Measurements from ENCODE around the gene LRRC10.

The LRRC10 gene, protein sequence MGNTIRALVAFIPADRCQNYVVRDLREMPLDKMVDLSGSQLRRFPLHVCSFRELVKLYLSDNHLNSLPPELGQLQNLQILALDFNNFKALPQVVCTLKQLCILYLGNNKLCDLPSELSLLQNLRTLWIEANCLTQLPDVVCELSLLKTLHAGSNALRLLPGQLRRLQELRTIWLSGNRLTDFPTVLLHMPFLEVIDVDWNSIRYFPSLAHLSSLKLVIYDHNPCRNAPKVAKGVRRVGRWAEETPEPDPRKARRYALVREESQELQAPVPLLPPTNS

DNA sequence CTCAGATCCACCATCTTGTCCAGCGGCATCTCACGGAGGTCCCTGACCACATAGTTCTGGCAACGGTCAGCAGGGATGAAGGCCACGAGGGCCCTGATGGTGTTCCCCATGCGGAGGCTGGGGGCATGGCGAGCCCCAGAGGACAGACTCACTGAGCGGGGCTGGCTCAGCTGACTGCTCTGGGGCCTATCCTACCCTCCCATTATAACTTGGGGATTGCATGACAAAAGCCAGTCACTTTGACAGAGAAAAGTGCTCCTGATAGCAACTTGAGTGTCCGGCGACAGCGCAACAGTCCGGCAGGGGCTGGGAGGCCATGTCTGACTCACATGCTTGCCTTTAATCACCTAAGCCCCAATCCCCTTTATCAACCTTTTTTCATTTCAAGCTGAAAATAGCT lies at the start of gene LRRC10:
TSS of gene LRRC10 (minus strand) at position 179 of the 400 bp plus-strand sequence. CDS start at position 110, 69 bp downstream.
- DNase-seq (ENCODE audit: low read depth) = no peak

DNA sequence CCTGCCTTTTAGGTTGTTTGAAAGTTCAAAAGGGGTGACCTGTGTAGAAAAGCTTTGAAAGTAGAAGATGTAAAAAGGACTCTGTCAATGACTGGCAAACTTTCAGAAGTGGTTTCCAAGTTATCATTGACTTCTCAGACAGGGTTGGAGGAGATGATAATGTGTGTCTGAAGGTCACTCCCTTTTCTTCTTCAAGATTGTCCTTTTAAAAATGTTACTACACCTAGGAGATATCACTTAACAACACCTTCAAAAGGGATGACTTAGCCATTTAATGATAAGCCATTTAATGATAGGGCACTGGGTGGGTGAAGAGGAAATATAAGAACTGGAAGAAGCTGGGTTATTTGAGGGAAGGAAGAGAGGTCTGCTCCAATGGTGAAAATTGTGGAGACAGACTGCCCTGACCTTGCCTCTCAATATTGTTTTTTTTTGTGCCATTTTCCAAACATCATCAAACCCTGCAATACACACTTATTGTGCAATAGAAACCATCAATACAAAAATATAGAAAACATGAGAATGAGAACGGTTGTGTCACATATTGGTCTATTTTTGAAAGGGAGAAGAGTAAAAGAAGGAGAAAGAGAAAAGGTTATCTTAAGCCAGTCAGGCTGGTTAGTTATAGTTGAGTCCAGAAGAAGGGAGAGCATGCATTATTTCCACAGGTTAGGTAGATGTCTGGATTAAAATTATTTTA lies 49.6 kb upstream of the LRRC10 start:
- DNase-seq (ENCODE audit: low read depth) = no peak

DNA sequence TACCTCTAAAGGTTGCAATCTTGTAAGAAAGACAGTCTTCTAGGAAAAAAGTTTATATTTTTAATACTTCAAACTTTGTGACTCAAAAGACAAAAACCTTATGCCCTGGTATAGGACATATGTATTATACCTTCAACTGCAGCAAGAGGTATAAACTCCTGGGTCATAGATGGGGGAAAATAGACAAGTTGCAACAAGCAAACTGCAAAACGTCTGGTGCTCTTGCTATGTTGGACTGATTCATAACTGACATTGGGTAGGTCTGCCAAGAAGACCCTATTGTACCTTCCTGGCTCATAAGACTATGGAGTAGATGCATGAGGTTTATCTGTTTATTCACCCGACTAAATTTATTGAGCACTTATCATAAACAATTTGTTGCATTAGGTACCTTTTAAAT lies 47.5 kb upstream of the LRRC10 start:
- no peak for DNase-seq (ENCODE audit: low read depth)

DNA sequence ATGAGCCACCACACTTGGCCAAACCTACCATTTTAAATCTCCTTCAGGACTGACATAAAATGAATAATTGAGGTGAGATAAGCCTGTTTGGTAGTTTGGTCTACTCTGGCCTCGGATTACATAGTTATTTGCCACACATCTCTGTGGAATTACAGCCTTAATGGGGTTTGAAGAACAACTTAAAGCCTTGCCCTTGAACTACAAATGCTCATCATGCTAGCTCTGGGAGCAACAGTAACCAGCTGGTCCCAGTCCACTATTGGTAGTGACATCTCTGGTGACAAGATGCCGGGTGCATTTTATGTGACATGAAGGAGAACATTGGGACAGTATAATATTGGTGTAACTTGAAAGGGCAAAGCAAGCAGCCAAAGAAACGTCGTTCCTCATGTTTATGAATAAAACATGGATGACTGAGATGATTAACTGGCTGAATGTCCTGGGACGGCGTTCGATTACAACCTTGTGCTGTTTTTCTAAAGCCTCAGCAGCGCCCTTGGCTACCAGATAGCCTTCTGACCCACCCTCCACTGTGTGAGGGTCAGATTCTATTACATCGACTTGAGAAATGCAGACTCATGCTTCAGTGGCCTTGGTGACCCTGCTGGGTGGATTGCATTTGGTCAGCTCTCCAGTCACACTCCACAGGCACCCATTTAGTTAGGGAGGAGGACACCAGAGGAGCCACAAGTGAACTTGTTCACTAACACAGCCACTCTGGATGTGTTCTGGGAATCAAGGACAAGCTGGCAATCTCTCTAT lies 46.9 kb upstream of the LRRC10 start:
- no peak for DNase-seq (ENCODE audit: low read depth)

DNA sequence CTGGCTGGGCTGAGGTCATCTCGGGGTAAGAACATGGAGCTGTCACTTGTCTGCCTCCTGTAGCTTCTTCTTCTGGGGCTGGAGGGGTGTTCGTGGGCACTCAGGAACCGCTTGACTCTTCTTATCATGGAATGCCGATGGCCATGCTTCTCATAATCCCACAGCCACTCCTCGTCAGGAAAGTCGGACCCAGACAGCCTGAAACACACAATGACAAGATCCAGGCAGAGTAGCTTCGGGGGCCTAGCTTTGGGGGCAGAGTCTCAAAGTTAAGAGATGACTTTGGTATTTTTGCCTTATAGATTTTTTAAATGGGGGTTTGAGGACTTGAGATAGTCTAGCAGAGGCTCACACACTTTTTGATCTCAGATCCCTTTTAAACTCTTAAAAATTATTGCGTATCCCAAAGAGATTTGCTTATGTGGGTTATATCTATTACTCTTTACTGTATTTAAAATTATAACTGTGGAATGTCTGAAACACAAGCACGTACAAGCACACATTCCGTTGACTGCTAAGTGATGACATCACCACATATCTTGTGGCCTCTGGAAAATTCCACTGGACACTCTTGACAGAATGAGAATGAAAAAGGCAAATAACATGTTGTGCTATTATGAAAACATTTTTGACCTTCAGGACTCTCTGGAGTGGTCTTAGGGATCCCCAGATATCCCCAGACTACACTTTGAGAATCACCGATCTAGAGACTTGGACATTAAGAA lies 45.1 kb upstream of the LRRC10 start:
- peak; percentile 84 for DNase-seq (ENCODE audit: low read depth)

DNA sequence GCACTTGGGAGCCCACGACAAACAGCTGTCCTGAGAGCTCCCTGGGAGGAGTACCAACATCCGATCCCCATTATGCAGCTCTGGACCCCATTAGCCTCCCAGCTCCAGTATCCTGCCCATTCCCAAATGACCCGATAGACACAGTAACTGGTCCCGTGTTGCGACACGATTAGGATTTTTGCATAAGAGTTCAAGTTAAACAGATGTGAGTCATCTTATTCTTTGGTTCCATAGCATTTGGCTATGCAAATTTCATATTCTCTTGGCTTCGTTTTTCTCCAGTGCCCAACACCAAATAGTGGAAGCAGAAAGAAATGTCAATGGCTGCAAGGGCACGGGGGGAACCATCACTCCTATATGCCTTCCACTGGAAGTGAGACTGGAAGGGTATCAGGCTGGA lies 43.0 kb upstream of the LRRC10 start:
- DNase-seq (ENCODE audit: low read depth) = no peak

DNA sequence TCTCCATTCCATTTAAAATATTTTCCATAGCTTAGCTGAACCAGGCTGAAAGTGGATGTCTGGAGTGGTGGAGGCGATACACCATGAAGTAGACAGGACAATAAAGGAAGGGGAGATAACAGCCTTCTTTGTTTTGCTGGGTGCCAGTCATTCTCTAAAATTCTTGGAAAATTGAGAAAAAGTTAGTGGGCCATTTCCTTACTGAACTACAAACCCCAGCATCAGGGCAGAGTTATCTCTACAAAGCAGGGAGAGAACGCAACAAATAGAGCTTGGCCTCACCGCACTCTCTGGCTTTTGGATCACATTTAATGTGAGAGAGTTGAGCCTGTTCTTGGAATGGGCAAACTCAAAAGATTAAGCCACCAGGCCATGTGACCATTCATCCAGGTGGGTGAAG lies 41.2 kb upstream of the LRRC10 start:
- DNase-seq (ENCODE audit: low read depth) = no peak

DNA sequence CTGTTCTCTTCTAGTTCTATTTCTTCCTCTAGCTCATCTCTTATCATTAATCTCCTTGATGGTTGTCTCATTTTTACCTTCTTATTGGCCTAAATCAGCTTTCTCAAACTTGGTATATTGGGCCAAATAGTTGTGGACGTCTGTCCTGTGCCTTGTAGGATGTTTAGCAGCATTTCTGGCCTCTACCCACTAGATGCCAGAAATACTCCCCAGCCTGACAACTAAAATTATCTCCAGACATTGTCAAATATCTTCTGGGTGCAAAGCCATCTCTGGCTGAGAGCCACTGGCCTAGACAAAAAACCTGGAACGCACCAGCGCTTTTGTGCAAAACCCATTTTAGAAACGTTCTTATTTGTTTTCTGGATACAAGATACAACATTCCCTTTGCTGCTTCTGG lies 38.8 kb upstream of the LRRC10 start:
- no peak for DNase-seq (ENCODE audit: low read depth)

DNA sequence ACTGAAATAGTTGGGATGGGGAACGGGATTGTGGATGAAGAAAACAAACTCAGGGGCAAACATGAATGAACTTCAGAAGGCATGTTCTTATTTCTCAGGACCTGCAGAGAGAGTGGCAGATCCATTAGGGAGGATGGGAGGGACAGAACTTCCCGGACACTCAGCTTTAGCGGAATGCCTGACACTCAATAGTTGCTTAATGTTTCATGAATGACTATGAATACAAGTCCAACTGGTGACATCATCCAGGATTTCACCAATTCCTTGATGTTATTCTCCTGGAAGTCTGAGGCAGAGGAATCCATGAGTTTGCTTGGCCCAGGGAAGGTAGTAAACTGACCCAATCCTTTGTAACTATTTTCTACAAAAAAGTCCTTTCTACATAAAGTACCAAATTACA lies 37.8 kb upstream of the LRRC10 start:
- DNase-seq (ENCODE audit: low read depth) = peak; percentile 60

DNA sequence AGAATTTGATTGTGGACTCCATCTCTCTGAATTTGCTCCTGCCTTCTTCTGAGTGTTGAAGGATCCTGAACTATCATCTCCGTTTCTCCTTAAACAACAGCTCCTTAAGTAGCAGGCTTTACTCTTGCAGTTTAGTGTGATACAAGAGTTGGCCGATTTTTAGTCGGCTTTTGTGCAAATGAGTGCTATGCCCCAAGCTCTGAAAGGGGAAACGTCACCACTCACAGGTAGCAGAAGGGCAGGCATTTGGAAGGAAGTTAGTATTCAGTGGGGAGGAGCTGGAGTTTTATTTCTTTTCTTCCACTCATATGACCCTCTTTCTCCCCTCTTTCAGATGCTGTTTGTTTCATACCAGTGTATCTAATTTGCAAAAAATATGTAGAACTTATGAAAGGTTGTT lies 36.5 kb upstream of the LRRC10 start:
- no peak for DNase-seq (ENCODE audit: low read depth)

DNA sequence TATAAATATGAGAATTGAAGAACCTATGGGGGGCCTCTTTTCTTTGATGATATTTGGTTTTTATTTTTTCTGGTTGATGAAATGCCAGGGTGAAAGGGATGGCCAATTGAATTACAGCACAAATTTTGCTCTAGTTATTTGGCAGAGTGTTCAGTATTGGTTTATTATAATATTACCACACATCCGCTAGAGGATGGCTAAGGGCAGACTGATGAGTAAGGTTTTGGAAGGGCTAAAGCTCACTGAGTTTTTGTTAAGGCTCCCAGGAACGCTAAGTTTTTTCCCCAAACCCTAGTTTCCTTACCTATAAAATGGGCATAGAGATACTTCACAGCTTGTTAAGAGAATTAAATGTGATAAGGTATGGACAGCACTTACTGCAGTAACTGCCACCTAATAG lies 34.3 kb upstream of the LRRC10 start:
- DNase-seq (ENCODE audit: low read depth) = no peak

DNA sequence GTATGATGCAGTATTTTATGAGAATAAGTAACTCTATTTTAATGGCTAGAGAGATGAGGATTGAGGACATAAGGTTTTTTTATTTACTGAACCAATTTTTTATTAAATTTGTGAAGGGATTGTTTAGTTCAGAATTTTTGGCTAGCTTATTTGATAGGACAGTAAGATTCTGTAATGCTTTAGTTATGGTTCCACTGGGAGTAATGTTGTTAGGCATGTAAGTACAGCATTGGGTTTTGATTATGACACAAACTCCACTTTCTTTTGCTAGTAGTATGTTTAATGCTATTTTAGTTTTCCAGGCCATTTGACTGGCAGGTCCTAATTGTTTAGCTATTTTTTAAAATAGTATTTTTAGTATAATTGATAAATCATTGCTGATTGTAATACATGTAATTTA lies 33.8 kb upstream of the LRRC10 start:
- no peak for DNase-seq (ENCODE audit: low read depth)

DNA sequence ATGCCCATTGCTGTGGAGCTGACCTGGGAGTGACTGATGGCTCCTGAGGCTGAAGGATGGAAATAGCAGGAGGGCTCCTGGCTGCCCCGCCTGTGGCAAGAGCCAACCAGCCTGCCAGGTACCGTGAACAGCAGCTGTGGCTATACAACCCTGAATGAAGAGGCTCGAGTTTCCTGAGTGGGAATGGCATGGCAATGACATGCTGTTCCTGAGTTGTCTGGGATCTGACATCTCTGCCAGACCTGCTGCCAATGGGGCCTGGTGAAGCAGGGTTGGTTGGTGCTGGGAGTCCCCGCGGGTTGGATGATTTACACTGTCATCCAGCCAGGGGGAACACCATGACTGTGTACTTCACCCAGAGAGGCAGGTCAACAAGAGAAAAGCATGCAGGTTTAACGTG lies 31.8 kb upstream of the LRRC10 start:
- no peak for DNase-seq (ENCODE audit: low read depth)

DNA sequence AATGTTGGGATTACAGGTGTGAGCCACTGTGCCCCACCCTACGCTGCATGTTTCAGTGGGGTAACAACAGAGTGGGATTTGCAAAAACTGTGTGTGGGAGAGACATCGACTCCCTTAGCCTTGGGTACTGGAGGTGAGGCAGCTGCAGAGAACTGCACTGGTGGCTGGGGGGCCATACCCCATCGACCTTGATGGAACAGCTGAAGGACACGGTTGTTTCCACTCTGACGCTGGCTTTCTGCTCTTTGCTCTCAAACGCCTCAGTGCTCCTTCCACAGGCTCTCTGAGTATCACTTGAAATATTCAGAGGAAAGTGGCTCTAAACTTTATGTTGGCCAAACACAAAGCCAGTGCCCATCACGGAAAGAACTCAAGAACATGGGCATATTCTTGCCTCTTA lies 30.8 kb upstream of the LRRC10 start:
- no peak for DNase-seq (ENCODE audit: low read depth)

DNA sequence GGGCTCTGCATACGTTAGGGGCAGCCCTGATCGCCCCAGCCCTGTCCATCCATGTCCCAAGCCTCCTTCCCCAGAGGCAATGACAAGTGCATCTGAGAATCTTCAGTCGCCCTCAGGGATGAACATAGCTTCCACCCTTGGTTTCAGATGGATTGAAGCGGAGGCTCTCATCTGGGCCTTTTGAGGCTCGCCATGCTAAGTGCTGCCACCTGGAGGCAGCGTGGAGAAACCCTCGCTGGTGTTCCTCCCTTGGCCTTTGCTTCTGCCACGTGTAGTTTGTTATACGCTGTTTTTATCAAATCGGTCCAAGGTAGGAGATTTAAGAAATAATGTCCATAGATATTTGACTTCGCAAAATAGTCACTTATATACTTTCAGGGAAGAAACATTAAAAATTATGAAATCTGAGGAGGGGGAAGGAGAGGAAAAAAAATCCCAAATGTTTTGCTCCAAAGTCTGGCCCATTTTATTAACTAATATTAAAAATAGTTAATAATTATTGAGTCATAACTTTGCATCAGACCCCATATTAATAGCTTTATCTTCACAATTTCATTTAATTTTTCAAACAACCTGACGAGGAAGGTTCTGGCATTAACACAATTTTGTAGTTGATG lies 28.8 kb upstream of the LRRC10 start:
- DNase-seq (ENCODE audit: low read depth) = no peak

DNA sequence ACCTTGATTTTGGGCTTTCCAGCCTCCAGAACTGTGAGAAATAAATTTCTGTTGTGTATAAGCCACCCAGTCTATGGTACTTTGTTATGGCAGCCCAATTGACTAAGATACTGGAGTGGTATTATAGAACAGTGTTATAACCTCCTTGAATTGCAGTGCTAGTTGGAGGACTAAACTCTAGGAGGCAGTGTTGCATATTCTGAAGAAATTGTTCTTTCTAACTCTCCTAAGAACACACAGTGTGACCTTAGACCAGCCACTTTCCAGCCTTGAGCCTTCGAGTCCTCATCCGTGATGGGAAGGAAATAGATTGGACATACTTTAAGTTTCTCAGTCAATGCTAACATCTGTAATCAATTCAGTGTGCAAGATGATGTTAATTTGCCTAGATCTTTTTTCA lies 22.4 kb upstream of the LRRC10 start:
- no peak for DNase-seq (ENCODE audit: low read depth)

DNA sequence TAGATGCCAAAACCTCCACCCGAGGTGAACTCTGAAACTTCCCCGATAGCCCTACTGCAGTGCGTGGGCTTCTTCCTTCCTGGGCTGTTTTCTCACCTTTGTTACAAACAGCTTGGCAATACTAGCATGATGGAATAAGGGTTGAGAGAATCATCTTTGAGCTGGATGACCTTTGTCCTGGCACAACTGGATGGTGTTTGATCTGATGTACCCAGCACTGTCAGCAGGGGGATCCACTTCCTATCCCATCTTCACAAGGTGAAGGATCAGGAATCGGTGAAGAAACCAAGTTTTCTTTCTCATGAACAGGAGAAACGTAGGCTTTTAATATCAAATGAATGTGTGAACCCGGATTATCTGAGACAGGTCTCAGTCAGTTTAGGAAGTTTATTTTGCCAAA lies 19.5 kb upstream of the LRRC10 start:
- DNase-seq (ENCODE audit: low read depth) = no peak

DNA sequence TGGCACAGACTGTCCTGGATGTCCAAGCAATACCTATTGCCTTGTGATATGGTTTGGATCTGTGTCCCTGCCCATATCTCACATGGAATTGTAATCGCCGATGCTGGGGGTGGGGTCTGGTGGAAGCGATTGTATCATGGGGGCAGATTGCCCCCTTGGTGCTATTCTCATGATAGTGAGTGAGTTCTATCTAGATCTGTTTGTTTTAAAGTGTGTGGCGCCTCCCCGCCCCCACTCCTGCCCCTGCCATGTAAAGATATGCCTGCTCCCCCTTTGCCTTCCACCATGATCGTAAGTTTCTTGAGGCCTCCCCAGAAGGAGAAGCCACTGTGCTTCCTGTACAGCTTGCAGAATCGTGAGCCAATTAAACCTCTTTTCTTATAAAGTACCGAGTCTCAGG lies 16.8 kb upstream of the LRRC10 start:
- DNase-seq (ENCODE audit: low read depth) = no peak

DNA sequence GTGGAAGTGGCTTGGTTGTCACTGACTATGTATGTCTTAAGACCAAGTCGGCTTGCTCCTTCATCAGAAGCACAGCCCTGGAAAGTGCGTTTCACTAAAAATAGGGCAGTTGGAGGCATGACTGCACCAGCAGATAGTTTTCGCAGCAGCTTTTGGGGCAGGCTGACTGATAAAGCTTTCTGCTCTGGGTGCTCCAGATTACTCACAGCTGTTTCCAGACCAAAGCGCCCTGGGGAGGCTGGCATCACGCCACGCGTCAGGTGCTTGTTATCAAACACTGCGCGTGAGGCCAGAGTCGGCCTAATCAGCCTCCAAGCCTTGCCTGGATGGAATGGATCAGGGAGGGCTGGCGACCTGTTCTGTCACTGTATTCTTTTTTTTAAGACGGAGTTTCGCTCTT lies 13.3 kb upstream of the LRRC10 start:
- DNase-seq (ENCODE audit: low read depth) = no peak

DNA sequence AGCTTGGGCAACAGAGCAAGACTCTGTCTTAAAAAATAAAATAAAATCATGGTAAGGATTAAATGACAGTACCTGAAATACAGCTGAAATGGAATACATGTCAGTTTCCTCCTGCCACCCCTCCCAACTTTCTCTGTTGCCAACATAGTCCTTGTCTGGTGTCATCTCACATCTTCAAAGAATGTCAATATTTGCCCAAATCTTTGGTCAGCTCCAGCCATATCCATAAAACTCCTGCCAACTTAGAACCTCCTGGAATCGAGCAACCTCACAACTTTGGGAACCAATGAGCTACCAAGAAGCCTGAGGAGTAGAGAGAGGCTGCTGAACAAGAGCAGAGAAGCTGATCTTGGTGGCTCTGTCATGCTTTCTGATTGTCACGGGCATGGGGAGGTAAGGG lies 10.8 kb upstream of the LRRC10 start:
- DNase-seq (ENCODE audit: low read depth) = no peak

DNA sequence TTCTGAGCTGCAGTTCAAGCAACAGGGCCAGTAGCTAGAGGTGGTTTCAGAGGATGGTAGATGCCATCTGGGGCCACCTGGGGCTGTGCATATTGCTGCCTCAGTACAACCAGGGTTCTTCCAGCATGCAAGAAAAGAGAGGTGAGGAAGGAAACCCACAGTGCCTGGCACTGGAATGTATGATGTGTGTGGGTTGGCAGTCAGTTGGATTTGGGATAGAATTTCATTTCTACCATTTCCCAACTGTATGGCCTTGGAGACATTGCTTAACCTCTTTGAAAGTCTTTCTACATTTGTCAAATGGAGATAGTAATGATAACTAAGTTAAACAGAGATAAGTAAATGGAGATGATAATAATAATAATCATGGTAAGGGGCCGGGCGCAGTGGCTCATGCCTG lies 10.2 kb upstream of the LRRC10 start:
- DNase-seq (ENCODE audit: low read depth) = no peak

DNA sequence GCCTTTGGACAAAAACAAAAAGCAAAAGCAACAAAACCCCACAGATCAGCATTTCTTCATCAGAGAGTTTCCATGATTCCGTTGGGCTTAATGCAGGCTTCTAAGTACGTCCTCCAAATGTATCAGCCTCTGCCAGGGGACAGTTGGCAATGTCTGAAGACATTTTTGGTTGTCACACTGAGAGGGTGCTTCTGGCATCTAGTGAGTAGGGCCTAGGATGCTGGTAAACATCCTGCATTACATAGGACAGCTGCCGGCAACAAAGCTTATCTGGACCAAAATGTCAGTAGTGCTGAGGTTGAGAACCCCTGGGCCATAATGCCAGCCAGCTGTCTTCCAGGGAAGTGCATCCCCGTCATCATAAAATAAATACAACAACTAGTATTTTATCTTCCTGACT lies 9.4 kb upstream of the LRRC10 start:
- no peak for DNase-seq (ENCODE audit: low read depth)
